Small intestine (tissue), 16 donors: ENCODE results near the gene TMEM38A. TPM values are rescaled to one million over a fixed set of nuclear protein-coding genes. Genes with fewer than 3 reads are reported as not detected.

Source experiments
- DNase-seq, 2 donors: peaks; one replicate each; pipeline versions ENCODE4 v3.0.0 to v3.0.0-alpha.2; 2013
- FAIRE-seq: peaks from 2 replicates; lab custom pipeline; 2012; peaks lifted over from hg19 to GRCh38; lab: Jason Lieb, UNC
- H3K27ac ChIP-seq, 3 donors: one replicate each; pipeline ENCODE4 v1.5.1; 2013; ENCODE audit warnings: low read length in 2 of 3, mild to moderate bottlenecking in 2 of 3, control low read depth in 1 of 3, inconsistent platforms in 1 of 3, low read depth in 1 of 3, moderate library complexity in 1 of 3
- H3K27me3 ChIP-seq, 3 donors: one replicate each; pipeline ENCODE4 v1.6.1; 2013; ENCODE audit warnings: low read length in 3 of 3, inconsistent platforms in 1 of 3; ENCODE audit not compliant: control insufficient read depth in 3 of 3, insufficient read depth in 3 of 3
- H3K36me3 ChIP-seq, 3 donors: one replicate each; pipeline ENCODE4 v1.6.1; 2013; ENCODE audit warnings: low read length in 3 of 3, inconsistent platforms in 1 of 3, low read depth in 1 of 3, mild to moderate bottlenecking in 1 of 3, moderate library complexity in 1 of 3; ENCODE audit not compliant: control insufficient read depth in 3 of 3, insufficient read depth in 2 of 3
- H3K4me1 ChIP-seq, 3 donors: one replicate each; pipeline ENCODE4 v1.6.1; 2013; ENCODE audit warnings: low read length in 2 of 3, inconsistent platforms in 1 of 3, low read depth in 1 of 3, mild to moderate bottlenecking in 1 of 3, moderate library complexity in 1 of 3; ENCODE audit not compliant: control insufficient read depth in 3 of 3, insufficient read depth in 2 of 3
- H3K4me3 ChIP-seq, 3 donors: one replicate each; pipeline ENCODE4 v1.5.1; 2013; ENCODE audit warnings: low read length in 3 of 3, control low read depth in 1 of 3, inconsistent platforms in 1 of 3, low read depth in 1 of 3, mild to moderate bottlenecking in 1 of 3, moderate library complexity in 1 of 3
- H3K9me3 ChIP-seq, 2 donors: one replicate each; pipeline ENCODE4 v1.6.1; 2013; ENCODE audit warnings: low read depth in 1 of 2, low read length in 1 of 2; ENCODE audit not compliant: control insufficient read depth in 2 of 2, insufficient read depth in 1 of 2
- WGBS, 3 donors: extraction: QIAGEN DNeasy Blood & Tissue Kit; methylation state at CpG; one replicate each; pipeline ENCODE4 v1.1.7; 2013; 5-methylcytosine and 5-hydroxymethylcytosine counted together
- long read RNA-seq, 10 donors: transcript quantifications; one replicate each; lab custom pipeline, GENCODE V29; 2026
- polyA plus RNA-seq, 4 donors: library from polyadenylated mRNA; stranded (reverse) in 3 of 4; unstranded in 1 of 4; fragments of 200-250 nt in 3 of 4; fragments of 120-200 nt in 1 of 4; gene quantifications; one replicate each; pipeline versions ENCODE4 v1.2.1 to v1.2.3, GENCODE V29; 2013
- donor health status: healthy with polysubstance abuse.
- donor health status: control.
- donor health status: control.
- donor health status: Bipolar disorder and iron deficiency.
- donor health status: healthy.

The TMEM38A gene
- 1 to 10 TPM; 2.1 to 3.6 (median 3.1) TPM for polyA plus RNA-seq
- long read RNA-seq, donor 1 = 0 reads
- long read RNA-seq, donor 2 = 0 reads
- long read RNA-seq, donor 3 = 0 reads
- long read RNA-seq, donor 4 = 0 reads
- long read RNA-seq, donor 5, partial matches to known transcripts = 0 of 1 reads
- long read RNA-seq, donor 5, other reads (novel, unspliced or antisense) = 0 of 1 reads
- long read RNA-seq, donor 6, partial matches to known transcripts = 0 of 1 reads
- long read RNA-seq, donor 6, other reads (novel, unspliced or antisense) = 0 of 1 reads
- long read RNA-seq, donor 7, transcript TMEM38A-201 (6 exons, 2,649 nt) = major isoform, 6 of 8 reads
- long read RNA-seq, donor 7, partial matches to known transcripts = 0 of 8 reads
- long read RNA-seq, donor 7, other reads (novel, unspliced or antisense) = 0 of 8 reads
- long read RNA-seq, donor 8, partial matches to known transcripts = 0 of 2 reads
- long read RNA-seq, donor 8, other reads (novel, unspliced or antisense) = 0 of 2 reads
- long read RNA-seq, donor 9, partial matches to known transcripts = 0 of 1 reads
- long read RNA-seq, donor 9, other reads (novel, unspliced or antisense) = 0 of 1 reads
- long read RNA-seq, donor 10 = 0 reads

GRCh38 chr19:16660763-16661479, at the start of gene TMEM38A:
TSS of gene TMEM38A (plus strand) at chr19:16661139. CDS start at chr19:16661218, 79 bp downstream.
- peak within 1 kb of the TSS in 2 of 3 donors; percentile 91 to 93 for H3K27ac ChIP-seq
- WGBS, 3 donors = 0 to 2% (median 1%) methylated on average over 52 to 76 of the region's 76 CpGs
- peaks cover 0 to 4% (median 0%) of the 10 kb centered on the region in 3 donors for H3K4me1 ChIP-seq
- H3K9me3 ChIP-seq = no peaks in the 10 kb centered on the region
- no peaks in the 10 kb centered on the region for H3K27me3 ChIP-seq
- H3K4me3 ChIP-seq = peak within 1 kb of the TSS; percentile 57 to 85 (median 77)
- peaks cover 0 to 29% (median 7%) of the 10 kb centered on the region in 3 donors for H3K36me3 ChIP-seq
- FAIRE-seq (no peak), DNase-seq (peak; percentile 36 to 54)

- no peak for DNase-seq
- WGBS, 3 donors = 62 to 75% (median 74%) methylated on average over 3 of the region's 3 CpGs
- no peak for FAIRE-seq
Measured at GRCh38 chr19:16612636-16613035, 48.3 kb upstream of the TMEM38A start.

GRCh38 chr19:16613841-16614240, 47.1 kb upstream of the TMEM38A start:
- H3K4me3 ChIP-seq = no peak overlapping the region
- H3K27ac ChIP-seq = no peak overlapping the region
- no peaks in the 10 kb centered on the region for H3K9me3 ChIP-seq
- H3K27me3 ChIP-seq = no peaks in the 10 kb centered on the region
- no peaks in the 10 kb centered on the region for H3K4me1 ChIP-seq
- DNase-seq = no peak
- peaks cover 0 to 21% (median 0%) of the 10 kb centered on the region in 3 donors for H3K36me3 ChIP-seq
- WGBS, 3 donors = 85 to 96% (median 89%) methylated on average over 2 of the region's 2 CpGs
- no peak for FAIRE-seq

More at GRCh38 chr19:16612636-16613035, 48.3 kb upstream of the TMEM38A start:
- no peaks in the 10 kb centered on the region for H3K4me1 ChIP-seq
- H3K27ac ChIP-seq = no peak overlapping the region
- H3K27me3 ChIP-seq = no peaks in the 10 kb centered on the region
- H3K36me3 ChIP-seq = peaks cover 0 to 16% (median 0%) of the 10 kb centered on the region in 3 donors
- no peaks in the 10 kb centered on the region for H3K9me3 ChIP-seq
- H3K4me3 ChIP-seq = no peak overlapping the region

GRCh38 chr19:16614941-16615340, 46.0 kb upstream of the TMEM38A start:
- DNase-seq (no peak), FAIRE-seq (no peak)
- Histone ChIP-seq H3K4me1 (peaks cover 0 to 2% (median 0%) of the 10 kb centered on the region in 3 donors), H3K27ac (no peak overlapping the region), H3K9me3 (no peaks in the 10 kb centered on the region), H3K4me3 (no peak overlapping the region), H3K36me3 (peaks cover 0 to 21% (median 0%) of the 10 kb centered on the region in 3 donors), H3K27me3 (no peaks in the 10 kb centered on the region)
- 44 to 65% (median 49%) methylated on average over 2 of the region's 2 CpGs for WGBS, 3 donors

GRCh38 chr19:16615808-16616207, 45.1 kb upstream of the TMEM38A start:
- Histone ChIP-seq H3K9me3 (no peaks in the 10 kb centered on the region), H3K4me3 (no peak overlapping the region), H3K27me3 (no peaks in the 10 kb centered on the region), H3K4me1 (peaks cover 0 to 3% (median 2%) of the 10 kb centered on the region in 3 donors), H3K36me3 (peaks cover 0 to 25% (median 0%) of the 10 kb centered on the region in 3 donors), H3K27ac (no peak overlapping the region)
- FAIRE-seq (no peak), DNase-seq (no peak)
- WGBS, 3 donors = 37 to 60% (median 58%) methylated on average over 1 of the region's 1 CpG

GRCh38 chr19:16618248-16618647, 42.7 kb upstream of the TMEM38A start:
- no peak overlapping the region for H3K4me3 ChIP-seq
- no peak for DNase-seq
- WGBS, 3 donors = 89 to 97% (median 89%) methylated on average over 7 of the region's 7 CpGs
- H3K4me1 ChIP-seq = peaks cover 0 to 9% (median 2%) of the 10 kb centered on the region in 3 donors
- peaks cover 0 to 32% (median 3%) of the 10 kb centered on the region in 3 donors for H3K36me3 ChIP-seq
- no peak for FAIRE-seq
- no peaks in the 10 kb centered on the region for H3K27me3 ChIP-seq
- no peaks in the 10 kb centered on the region for H3K9me3 ChIP-seq
- no peak overlapping the region for H3K27ac ChIP-seq

GRCh38 chr19:16619457-16619856, 41.5 kb upstream of the TMEM38A start:
- Histone ChIP-seq H3K9me3 (no peaks in the 10 kb centered on the region), H3K36me3 (peaks cover 3 to 39% (median 3%) of the 10 kb centered on the region in 3 donors), H3K27ac (no peak overlapping the region), H3K4me3 (no peak overlapping the region), H3K27me3 (no peaks in the 10 kb centered on the region), H3K4me1 (peaks cover 0 to 9% (median 2%) of the 10 kb centered on the region in 3 donors)
- WGBS, 3 donors = 33 to 51% (median 36%) methylated on average over 7 of the region's 7 CpGs
- no peak for DNase-seq
- no peak for FAIRE-seq

- 82 to 92% (median 85%) methylated on average over 5 of the region's 5 CpGs for WGBS, 3 donors
- Histone ChIP-seq H3K27ac (no peak overlapping the region), H3K4me3 (no peak overlapping the region), H3K36me3 (peaks cover 3 to 44% (median 3%) of the 10 kb centered on the region in 3 donors), H3K4me1 (peaks cover 0 to 9% (median 2%) of the 10 kb centered on the region in 3 donors), H3K27me3 (no peaks in the 10 kb centered on the region), H3K9me3 (no peaks in the 10 kb centered on the region)
- no peak for DNase-seq
- no peak for FAIRE-seq
Measured at GRCh38 chr19:16620018-16620417, 40.9 kb upstream of the TMEM38A start.
